HCT116 (cell line): ENCODE data around the gene ERBB4. TPM values are rescaled to one million over a fixed set of nuclear protein-coding genes. Genes with fewer than 3 reads are reported as not detected.

Source experiments
- ATAC-seq: fragments of 200-7000 bp; cut with Tn5 transposase; 2 replicates; pipeline ENCODE4 v1.9.1; 2020; ENCODE audit warnings: mild to moderate bottlenecking, moderate library complexity
- BruUV-seq: library from RNA; stranded (reverse); fragments of 400-500 nt; replicated peaks from 2 replicates; lab custom pipeline; 2021; lab: Mats Ljungman, UMichigan
- CTCF ChIA-PET: fragments of 300-600 bp; sonication (Branson Sonifier 250); formaldehyde crosslinking; loops from one replicate; lab custom pipeline; 2021; ENCODE audit warnings: antibody characterized with exemption; lab: Charles Lee
- POLR2A ChIA-PET: fragments of 300-600, 350-600 bp; sonication (Branson Sonifier 250); formaldehyde crosslinking; loops from one replicate; lab custom pipeline; 2021; ENCODE audit warnings: antibody characterized with exemption; lab: Charles Lee
- RAD21 ChIA-PET, 2 experiments: fragments of 300-600 bp; sonication (Branson Sonifier 250); formaldehyde crosslinking; loops; one replicate each; lab custom pipeline; 2023; ENCODE audit warnings: low total read pairs in 2 of 2; ENCODE audit not compliant: uncharacterized antibody in 2 of 2, unreplicated experiment in 2 of 2, low non-redundant PET in 1 of 2; lab: Charles Lee
- DNase-seq: peaks from one replicate; pipeline ENCODE4 v3.0.0-alpha.2; 2010; ENCODE audit warnings: low read depth, low spot score
- H2AFZ ChIP-seq: fragments of 200-600 bp; shearing (Covaris generic), sonication (generic); 2 replicates; pipeline ENCODE4 v1.6.1; 2017; ENCODE audit warnings: low read depth, mixed run types, mixed read lengths, antibody characterized with exemption, low read length; ENCODE audit not compliant: poor library complexity, severe bottlenecking
- H3K27ac ChIP-seq: 2 replicates; pipeline ENCODE4 v1.5.1; 2012; ENCODE audit warnings: low read depth, low read length
- H3K27me3 ChIP-seq: fragments of 200-600 bp; sonication (generic); 2 replicates; pipeline ENCODE4 v1.6.1; 2016; ENCODE audit warnings: mixed run types, low read length, mixed read lengths; ENCODE audit not compliant: insufficient read depth
- H3K36me3 ChIP-seq, 2 experiments: fragments of 200-500 bp in 1 of 2; fragments of 200-600 bp in 1 of 2; sonication (Bioruptor generic) in 1 of 2; sonication (generic) in 1 of 2; 2 replicates each; pipeline versions ENCODE4 v1.5.1 to v1.6.1; 2014 to 2016; ENCODE audit warnings: low read length in 2 of 2, inconsistent platforms in 1 of 2, mixed read lengths in 1 of 2, mixed run types in 1 of 2; ENCODE audit not compliant: insufficient read depth in 2 of 2, control insufficient read depth in 1 of 2
- H3K4me1 ChIP-seq, 2 experiments: fragments of 200-600 bp in 1 of 2; sonication (generic) in 1 of 2; 2 replicates each; pipeline versions ENCODE4 v1.5.1 to v1.6.1; 2012 to 2017; ENCODE audit warnings: low read length in 2 of 2, inconsistent platforms in 1 of 2, mild to moderate bottlenecking in 1 of 2, mixed read lengths in 1 of 2, mixed run types in 1 of 2, moderate library complexity in 1 of 2; ENCODE audit not compliant: insufficient read depth in 2 of 2, control insufficient read depth in 1 of 2
- H3K4me2 ChIP-seq: fragments of 200-600 bp; sonication (generic); 2 replicates; pipeline ENCODE4 v1.6.1; 2017; ENCODE audit warnings: mixed run types, low read length, mixed read lengths
- H3K4me3 ChIP-seq, 2 experiments: fragments of 200-600 bp in 1 of 2; sonication (generic) in 1 of 2; replicated peaks in 1 of 2; 2 replicates each; pipeline ENCODE4 v1.5.1; 2011 to 2016; ENCODE audit warnings: low read length in 2 of 2, control low read depth in 1 of 2, low read depth in 1 of 2, mild to moderate bottlenecking in 1 of 2, mixed read lengths in 1 of 2, mixed run types in 1 of 2
- H3K79me2 ChIP-seq: fragments of 200-600 bp; sonication (generic); 2 replicates; pipeline ENCODE4 v1.6.1; 2017; ENCODE audit warnings: mild to moderate bottlenecking, mixed run types, low read length, moderate library complexity, mixed read lengths; ENCODE audit not compliant: insufficient read depth
- H3K9ac ChIP-seq: fragments of 200-600 bp; sonication (generic); 2 replicates; pipeline ENCODE4 v1.6.1; 2016; ENCODE audit warnings: low read length, mixed read lengths
- H3K9me2 ChIP-seq: fragments of 200-600 bp; sonication (generic), shearing (Covaris generic); 2 replicates; pipeline ENCODE4 v1.6.1; 2017; ENCODE audit warnings: mixed run types, mild to moderate bottlenecking, moderate library complexity; ENCODE audit not compliant: insufficient read depth
- H3K9me3 ChIP-seq, 2 experiments: fragments of 200-500 bp in 1 of 2; fragments of 200-600 bp in 1 of 2; sonication (Bioruptor generic) in 1 of 2; sonication (generic) in 1 of 2; 2 replicates each; pipeline ENCODE4 v1.6.1; 2014 to 2017; ENCODE audit warnings: low read length in 2 of 2, mixed read lengths in 2 of 2, inconsistent platforms in 1 of 2, low read depth in 1 of 2, mild to moderate bottlenecking in 1 of 2, mixed run types in 1 of 2, moderate library complexity in 1 of 2; ENCODE audit not compliant: control insufficient read depth in 1 of 2, insufficient read depth in 1 of 2
- H4K20me1 ChIP-seq: fragments of 200-600 bp; sonication (generic), shearing (Covaris generic); 2 replicates; pipeline ENCODE4 v1.6.1; 2017; ENCODE audit warnings: mixed run types, mild to moderate bottlenecking, moderate library complexity; ENCODE audit not compliant: insufficient read depth
- ATF3 ChIP-seq: IDR thresholded peaks from 2 replicates; pipeline ENCODE4 v1.6.1; 2012
- CBX3 ChIP-seq: IDR thresholded peaks from 2 replicates; pipeline ENCODE4 v1.6.1; 2012; ENCODE audit warnings: low read depth
- ELF1 ChIP-seq: IDR thresholded peaks from 2 replicates; pipeline ENCODE4 v1.6.1; 2012; ENCODE audit warnings: low read depth, borderline replicate concordance
- EZH2phosphoT487 ChIP-seq: fragments of 200-600 bp; IDR thresholded peaks from 2 replicates; pipeline ENCODE4 v1.6.1; 2018; ENCODE audit warnings: antibody characterized with exemption, borderline replicate concordance
- JUND ChIP-seq: IDR thresholded peaks from 2 replicates; pipeline ENCODE4 v1.6.1; 2012
- POLR2AphosphoS5 ChIP-seq: IDR thresholded peaks from 2 replicates; pipeline ENCODE4 v1.6.1; 2011; ENCODE audit warnings: mild to moderate bottlenecking, low read depth, low read length, moderate library complexity
- REST ChIP-seq: IDR thresholded peaks from 2 replicates; pipeline ENCODE4 v1.6.1; 2012; ENCODE audit warnings: low read depth
- SIN3A ChIP-seq: IDR thresholded peaks from 2 replicates; pipeline ENCODE4 v1.6.1; 2012; ENCODE audit warnings: low read depth
- SP1 ChIP-seq: IDR thresholded peaks from 2 replicates; pipeline ENCODE4 v1.6.1; 2012; ENCODE audit warnings: low read depth
- SRF ChIP-seq: IDR thresholded peaks from 2 replicates; pipeline ENCODE4 v1.6.1; 2012; ENCODE audit warnings: low read depth
- ZBTB33 ChIP-seq: IDR thresholded peaks from 2 replicates; pipeline ENCODE4 v1.6.1; 2011; ENCODE audit warnings: mild to moderate bottlenecking, low read length, moderate library complexity; ENCODE audit not compliant: insufficient replicate concordance; ENCODE audit errors: extremely low read depth
- ZFX ChIP-seq: fragments of 450-650 bp; IDR thresholded peaks from 2 replicates; pipeline ENCODE4 v1.6.1; 2017
- ZNF274 ChIP-seq: fragments of 200-500 bp; sonication (Bioruptor generic); IDR thresholded peaks from 2 replicates; pipeline ENCODE4 v1.6.1; 2014; ENCODE audit warnings: mild to moderate bottlenecking, low read depth, low read length, inconsistent platforms
- intact Hi-C: fragments of 100-400 bp; cut with micrococcal nuclease; formaldehyde crosslinking; loops from 2 replicates; pipeline ENCODE4 v1.10.0; 2022
- total RNA-seq: library from RNA; stranded (reverse); gene quantifications from one replicate; pipeline ENCODE4 v1.2.1, GENCODE V29; 2021; ENCODE audit not compliant: unreplicated experiment

Gene ERBB4
- total RNA-seq, 1 experiment from 2014 or later, result 0.10 TPM

- no peaks in the 10 kb centered on the region for H3K79me2 ChIP-seq
- H2AFZ ChIP-seq, result no peak overlapping the region
- no peak overlapping the region for H3K27ac ChIP-seq
- TF ChIP-seq ZFX, result no peak
- no peak for TF ChIP-seq ZBTB33
- TF ChIP-seq EZH2phosphoT487, result no peak
- no peak for TF ChIP-seq CBX3
- no peak for TF ChIP-seq REST
- TF ChIP-seq JUND, result no peak
- TF ChIP-seq ZNF274, result no peak
- TF ChIP-seq POLR2AphosphoS5, result no peak
- TF ChIP-seq SP1, result no peak
- TF ChIP-seq SRF, result no peak
- TF ChIP-seq SIN3A, result no peak
- no peak for TF ChIP-seq ATF3
- TF ChIP-seq ELF1, result no peak
- H3K4me2 ChIP-seq, result no peak overlapping the region
- ATAC-seq (no peak), DNase-seq (no peak)
- POLR2A ChIA-PET, result no interaction called here
- no peak overlapping the region for H3K4me3 ChIP-seq
- H3K9me2 ChIP-seq, result no peaks in the 10 kb centered on the region
- H3K36me3 ChIP-seq, result no peaks in the 10 kb centered on the region
- no TSS peak for BruUV-seq
- no peaks in the 10 kb centered on the region for H3K9me3 ChIP-seq
- RAD21 ChIA-PET, result no interaction called here
- H4K20me1 ChIP-seq, result no peaks in the 10 kb centered on the region
- H3K4me1 ChIP-seq, result no peaks in the 10 kb centered on the region
- H3K9ac ChIP-seq, result no peak overlapping the region
- intact Hi-C loops, result no loop called here
- H3K27me3 ChIP-seq, result no peaks in the 10 kb centered on the region
- CTCF ChIA-PET, result no interaction called here
Measured at GRCh38 chr2:211373203-211373602, 1165.4 kb downstream of the ERBB4 start.
